Neutrophil (primary cell): Measurements from ENCODE around the gene IGF2R.
A peak's percentile ranks its signal among the peaks of the same experiment; 100 is the strongest.

Experiments used
- H3K27ac ChIP-seq: fragments of 200-600 bp; sonication (generic); 2 replicates; pipeline ENCODE4 v1.5.1; 2016; ENCODE audit warnings: mild to moderate bottlenecking, moderate library complexity
- H3K27me3 ChIP-seq: fragments of 200-600 bp; sonication (generic); 2 replicates; pipeline ENCODE4 v1.6.0; 2016; ENCODE audit warnings: mild to moderate bottlenecking
- H3K36me3 ChIP-seq: fragments of 200-600 bp; sonication (generic); 2 replicates; pipeline ENCODE4 v1.5.1; 2017
- H3K4me1 ChIP-seq, 2 experiments: fragments of 200-600 bp in 1 of 2; sonication (generic) in 1 of 2; 1 replicate in 1 of 2; 2 replicates in 1 of 2; pipeline versions ENCODE4 v1.5.1 to v1.6.1; 2013 to 2016; ENCODE audit warnings: low read depth in 1 of 2, low read length in 1 of 2, mild to moderate bottlenecking in 1 of 2, moderate library complexity in 1 of 2; ENCODE audit not compliant: control insufficient read depth in 1 of 2, insufficient read depth in 1 of 2
- H3K4me3 ChIP-seq, 2 experiments: fragments of 200-600 bp in 1 of 2; sonication (generic) in 1 of 2; 1 replicate in 1 of 2; 2 replicates in 1 of 2; pipeline ENCODE4 v1.5.1; 2013 to 2016; ENCODE audit warnings: low read depth in 1 of 2, low read length in 1 of 2, mild to moderate bottlenecking in 1 of 2, moderate library complexity in 1 of 2
- H3K9me3 ChIP-seq: fragments of 200-600 bp; sonication (generic); 2 replicates; pipeline ENCODE4 v1.5.1; 2016
- TF ChIP-seq, protein P1 (sequence below): fragments of 200-600 bp; sonication (generic); IDR thresholded peaks from 2 replicates; pipeline ENCODE4 v1.5.1; 2016; ENCODE audit warnings: antibody characterized with exemption

The IGF2R gene

DNA sequence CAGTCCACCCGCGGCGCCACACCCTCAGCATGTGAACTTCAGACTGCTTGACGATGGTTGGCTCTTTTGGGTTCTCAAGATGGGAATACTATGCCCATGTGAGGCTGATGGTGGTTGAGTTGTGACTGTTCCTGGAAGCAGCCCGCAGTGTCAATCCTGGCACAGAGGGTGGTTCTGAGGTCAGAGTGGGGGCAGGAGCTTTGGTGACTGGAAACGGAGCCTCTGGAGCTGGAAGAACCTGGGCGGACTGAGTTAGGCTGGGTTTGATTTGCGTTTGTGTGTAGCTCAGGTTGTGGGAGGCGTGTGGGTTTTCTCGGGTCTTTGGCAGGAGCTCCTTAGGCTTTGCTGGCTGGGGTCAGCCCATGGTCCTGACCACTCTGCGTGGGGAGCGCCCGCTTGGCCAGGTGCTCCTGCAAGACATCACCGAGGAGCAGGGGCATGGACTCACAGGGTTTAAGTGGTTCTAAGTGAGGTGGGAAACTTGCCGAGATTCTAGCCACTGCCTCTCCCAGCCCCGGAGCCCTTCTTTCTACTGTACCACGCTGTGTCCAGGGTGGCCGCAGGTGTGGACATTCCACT is 115.4 kb downstream of the IGF2R start:
- peaks cover 100% of the 10 kb centered on the region for H3K36me3 ChIP-seq
- no peak overlapping the region for H3K27ac ChIP-seq
- no peaks in the 10 kb centered on the region for H3K4me1 ChIP-seq
- no peaks in the 10 kb centered on the region for H3K27me3 ChIP-seq
- no peak overlapping the region for H3K4me3 ChIP-seq
- H3K9me3 ChIP-seq, result peaks cover 7% of the 10 kb centered on the region
- TF ChIP-seq, protein P1, sequence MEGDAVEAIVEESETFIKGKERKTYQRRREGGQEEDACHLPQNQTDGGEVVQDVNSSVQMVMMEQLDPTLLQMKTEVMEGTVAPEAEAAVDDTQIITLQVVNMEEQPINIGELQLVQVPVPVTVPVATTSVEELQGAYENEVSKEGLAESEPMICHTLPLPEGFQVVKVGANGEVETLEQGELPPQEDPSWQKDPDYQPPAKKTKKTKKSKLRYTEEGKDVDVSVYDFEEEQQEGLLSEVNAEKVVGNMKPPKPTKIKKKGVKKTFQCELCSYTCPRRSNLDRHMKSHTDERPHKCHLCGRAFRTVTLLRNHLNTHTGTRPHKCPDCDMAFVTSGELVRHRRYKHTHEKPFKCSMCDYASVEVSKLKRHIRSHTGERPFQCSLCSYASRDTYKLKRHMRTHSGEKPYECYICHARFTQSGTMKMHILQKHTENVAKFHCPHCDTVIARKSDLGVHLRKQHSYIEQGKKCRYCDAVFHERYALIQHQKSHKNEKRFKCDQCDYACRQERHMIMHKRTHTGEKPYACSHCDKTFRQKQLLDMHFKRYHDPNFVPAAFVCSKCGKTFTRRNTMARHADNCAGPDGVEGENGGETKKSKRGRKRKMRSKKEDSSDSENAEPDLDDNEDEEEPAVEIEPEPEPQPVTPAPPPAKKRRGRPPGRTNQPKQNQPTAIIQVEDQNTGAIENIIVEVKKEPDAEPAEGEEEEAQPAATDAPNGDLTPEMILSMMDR, result no peak

DNA sequence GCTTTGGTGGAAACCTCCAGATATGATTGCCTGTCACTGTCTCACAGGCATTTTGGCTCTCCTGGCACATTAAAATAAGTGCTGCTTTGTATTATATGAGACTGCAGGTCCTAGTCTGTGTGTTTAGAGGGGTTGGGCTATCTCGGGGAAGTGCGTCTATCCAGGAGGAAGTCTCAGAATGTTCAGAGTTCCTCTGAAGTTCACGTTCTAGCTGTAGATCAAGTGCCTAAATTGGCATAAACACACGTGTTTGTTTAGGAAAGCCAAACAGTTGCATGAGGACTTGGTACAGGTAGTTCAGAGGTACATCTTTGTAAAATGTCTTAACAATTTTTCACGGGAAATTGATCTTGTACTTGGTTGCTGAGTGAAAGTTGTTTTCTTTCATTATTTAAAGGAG is 116.3 kb downstream of the IGF2R start:
- peaks cover 100% of the 10 kb centered on the region for H3K36me3 ChIP-seq
- H3K9me3 ChIP-seq, result peaks cover 7% of the 10 kb centered on the region
- no peak overlapping the region for H3K4me3 ChIP-seq
- TF ChIP-seq, protein P1, result no peak
- H3K27ac ChIP-seq, result no peak overlapping the region
- no peaks in the 10 kb centered on the region for H3K4me1 ChIP-seq
- no peaks in the 10 kb centered on the region for H3K27me3 ChIP-seq

DNA sequence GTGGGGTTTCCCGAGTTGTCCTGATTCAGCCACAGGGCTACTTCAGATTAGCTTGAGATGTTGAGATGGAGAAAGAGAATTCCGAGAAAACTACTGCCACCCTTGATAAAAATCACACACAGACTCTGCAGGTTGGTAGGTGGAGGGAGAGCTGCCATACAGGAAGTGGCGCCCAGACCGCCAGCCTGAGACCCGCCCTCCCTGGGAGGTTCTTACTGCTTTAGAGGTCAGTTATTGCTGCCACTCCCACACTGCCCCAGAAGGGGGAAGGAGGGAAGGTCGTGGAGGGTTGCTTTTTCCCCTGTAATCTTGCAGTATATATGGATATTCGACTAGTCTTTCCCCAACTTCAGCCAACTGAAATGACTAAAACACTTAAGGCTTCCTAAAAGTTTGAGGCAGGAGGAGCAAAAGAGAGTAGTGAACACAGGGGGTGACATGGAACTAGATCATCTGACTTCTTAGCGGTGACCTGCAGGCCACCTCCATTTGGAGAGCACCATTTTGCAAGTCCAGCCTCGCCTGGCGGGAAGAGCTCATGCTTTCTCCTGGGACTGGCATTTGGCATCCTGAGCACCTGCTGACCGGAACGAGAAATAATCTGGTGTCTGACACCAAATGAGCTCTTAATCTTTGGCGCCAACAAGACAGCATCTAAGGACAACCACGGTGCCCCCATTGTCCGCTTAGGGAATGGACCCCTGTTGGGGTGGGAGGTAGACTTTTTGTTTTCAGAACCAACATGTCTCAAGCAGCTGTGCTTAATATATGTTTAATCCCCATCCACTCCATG is 117.0 kb downstream of the IGF2R start:
- Histone ChIP-seq H3K27ac (peak overlapping the region; percentile 1), H3K36me3 (peaks cover 100% of the 10 kb centered on the region)

DNA sequence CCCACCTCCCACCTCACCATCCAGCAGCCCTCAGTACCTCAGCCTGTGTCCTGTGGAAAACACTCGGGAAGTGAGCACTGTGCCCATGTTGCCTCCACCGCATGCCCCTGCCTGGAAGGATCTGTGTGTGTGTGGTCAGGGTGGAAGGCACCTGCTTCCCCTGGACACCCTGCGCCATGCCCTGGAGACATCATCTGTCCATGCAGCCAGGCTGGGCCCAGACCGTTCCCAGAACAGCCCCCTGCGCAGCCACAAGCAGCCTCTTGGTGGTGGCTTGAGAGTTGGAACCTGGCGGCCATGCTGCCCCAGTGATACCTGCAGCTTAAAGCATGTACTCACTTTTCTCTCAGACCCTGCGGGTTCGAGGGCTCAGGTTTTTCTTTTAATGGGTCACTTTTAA is 117.9 kb downstream of the IGF2R start:
- TF ChIP-seq, protein P1, result no peak
- H3K36me3 ChIP-seq, result peaks cover 100% of the 10 kb centered on the region
- no peaks in the 10 kb centered on the region for H3K4me1 ChIP-seq
- no peaks in the 10 kb centered on the region for H3K27me3 ChIP-seq
- peaks cover 7% of the 10 kb centered on the region for H3K9me3 ChIP-seq
- H3K27ac ChIP-seq, result no peak overlapping the region
- H3K4me3 ChIP-seq, result no peak overlapping the region

More for the DNA sequence above, 117.0 kb downstream of the IGF2R start:
- TF ChIP-seq, protein P1, result no peak
- Histone ChIP-seq H3K4me3 (no peak overlapping the region), H3K4me1 (no peaks in the 10 kb centered on the region), H3K27me3 (no peaks in the 10 kb centered on the region), H3K9me3 (peaks cover 7% of the 10 kb centered on the region)

DNA sequence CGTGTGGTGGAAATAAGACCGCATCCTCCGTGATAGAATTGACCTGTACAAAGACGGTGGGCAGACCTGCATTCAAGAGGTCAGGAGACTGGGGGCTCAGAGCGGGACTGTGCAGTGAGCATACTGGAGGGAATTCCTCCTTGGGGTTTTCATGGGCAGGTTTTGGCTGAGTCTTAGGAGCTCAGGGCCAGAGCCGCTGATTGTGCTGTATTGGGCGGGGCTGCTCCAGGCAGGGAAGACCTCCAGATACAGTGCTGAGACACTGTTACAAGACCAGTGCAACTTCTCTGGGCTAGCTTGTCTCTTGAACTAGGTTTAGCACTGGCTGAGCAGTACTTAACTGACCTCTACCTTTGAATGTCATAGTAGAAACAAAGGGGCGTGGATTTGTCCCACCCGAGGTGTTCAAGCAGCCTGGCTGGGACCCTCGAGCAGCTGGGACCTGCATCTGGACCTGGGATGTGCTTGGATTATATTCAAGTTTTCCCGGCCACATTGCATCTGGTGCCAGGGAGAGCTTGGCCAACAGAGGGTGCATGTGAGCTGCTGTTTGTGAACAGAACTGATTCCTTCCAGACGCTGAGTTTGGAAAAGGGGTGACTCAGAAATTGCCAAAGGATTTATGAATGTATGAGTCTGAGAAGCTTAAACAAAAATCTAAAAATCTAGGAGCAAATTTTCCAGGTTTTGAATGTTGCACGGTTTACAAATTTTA is 119.3 kb downstream of the IGF2R start:
- no peak overlapping the region for H3K27ac ChIP-seq
- H3K27me3 ChIP-seq, result no peaks in the 10 kb centered on the region
- no peak overlapping the region for H3K4me3 ChIP-seq
- no peaks in the 10 kb centered on the region for H3K4me1 ChIP-seq
- H3K36me3 ChIP-seq, result peaks cover 100% of the 10 kb centered on the region
- peaks cover 7% of the 10 kb centered on the region for H3K9me3 ChIP-seq
- TF ChIP-seq, protein P1, result no peak
